BLaER1 (cell line): ENCODE results near the gene ST6GALNAC5.
A peak's percentile ranks its signal among the peaks of the same experiment; 100 is the strongest.

Experiments used
- H3K27ac ChIP-seq: shearing (Covaris generic); formaldehyde crosslinking; 2 replicates; pipeline ENCODE4 v1.8.1; 2022
- H3K27me3 ChIP-seq: shearing (Covaris generic); formaldehyde crosslinking; 2 replicates; pipeline ENCODE4 v1.8.1; 2022
- H3K36me3 ChIP-seq: shearing (Covaris generic); formaldehyde crosslinking; 2 replicates; pipeline ENCODE4 v1.8.1; 2022
- H3K4me1 ChIP-seq: shearing (Covaris generic); formaldehyde crosslinking; 2 replicates; pipeline ENCODE4 v1.8.1; 2022
- H3K4me2 ChIP-seq: shearing (Covaris generic); formaldehyde crosslinking; 2 replicates; pipeline ENCODE4 v1.8.1; 2022
- H3K4me3 ChIP-seq: shearing (Covaris generic); formaldehyde crosslinking; 2 replicates; pipeline ENCODE4 v1.8.1; 2022
- H3K9ac ChIP-seq: shearing (Covaris generic); formaldehyde crosslinking; 2 replicates; pipeline ENCODE4 v1.8.1; 2022
- H3K9me3 ChIP-seq: shearing (Covaris generic); formaldehyde crosslinking; 2 replicates; pipeline ENCODE4 v1.8.1; 2022
- H4K20me1 ChIP-seq: shearing (Covaris generic); formaldehyde crosslinking; 2 replicates; pipeline ENCODE4 v1.8.1; 2022
- Cebpa-rat ChIP-seq: shearing (Covaris generic); IDR thresholded peaks from 2 replicates; pipeline ENCODE4 v1.8.1; 2022

The ST6GALNAC5 gene

DNA sequence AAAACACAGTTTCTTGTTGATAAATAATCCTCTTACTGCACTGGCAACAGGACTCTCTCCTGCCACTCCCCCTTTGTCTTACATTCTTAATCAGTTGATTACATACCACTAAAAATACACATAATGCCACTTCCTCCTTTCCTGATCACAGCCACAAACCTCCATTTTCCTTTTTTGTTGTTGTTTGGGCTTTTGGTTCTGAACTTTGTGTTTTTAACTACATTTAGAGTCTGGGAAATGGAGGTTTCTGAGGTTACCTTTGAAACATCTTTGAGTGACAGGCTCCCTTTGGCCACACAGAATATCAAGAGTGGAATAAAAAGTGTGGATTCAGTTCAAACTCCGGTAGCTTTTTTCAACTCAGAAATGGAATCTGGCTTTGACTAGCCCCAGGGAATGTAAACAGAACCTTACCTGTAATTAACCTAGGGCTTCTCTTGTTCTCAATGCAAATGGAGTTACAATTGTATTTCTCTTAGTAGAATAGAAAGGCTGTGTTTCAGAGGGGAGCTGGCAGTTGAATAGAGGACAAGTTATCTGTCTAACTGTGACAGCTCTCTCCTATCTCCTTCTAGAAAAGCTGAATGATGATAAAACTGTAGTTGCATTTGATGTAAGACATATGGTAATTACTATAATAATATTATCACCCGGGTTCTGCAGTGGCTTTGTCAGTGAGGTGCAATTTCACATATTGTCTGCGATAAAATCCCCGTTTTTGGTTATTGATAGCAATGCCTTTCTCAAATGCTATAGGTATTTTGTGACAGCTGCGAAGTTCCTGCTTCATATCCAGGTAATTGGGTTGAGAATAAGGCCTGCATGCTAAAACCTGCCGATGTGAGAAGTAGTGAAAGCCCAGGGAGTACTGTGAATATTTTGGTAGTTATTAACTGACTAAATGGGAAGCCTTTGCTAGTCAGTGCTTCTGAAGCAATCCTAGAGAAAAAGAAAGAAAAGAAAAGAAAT, 66.9 kb downstream of the ST6GALNAC5 start:
- Histone ChIP-seq H3K27ac (no peak overlapping the region), H4K20me1 (no peaks in the 10 kb centered on the region), H3K27me3 (no peaks in the 10 kb centered on the region), H3K4me2 (peak overlapping the region; percentile 50), H3K9ac (no peak overlapping the region), H3K9me3 (no peaks in the 10 kb centered on the region), H3K36me3 (no peaks in the 10 kb centered on the region), H3K4me1 (peaks cover 27% of the 10 kb centered on the region), H3K4me3 (no peak overlapping the region)
- no peak for TF ChIP-seq Cebpa-rat

DNA sequence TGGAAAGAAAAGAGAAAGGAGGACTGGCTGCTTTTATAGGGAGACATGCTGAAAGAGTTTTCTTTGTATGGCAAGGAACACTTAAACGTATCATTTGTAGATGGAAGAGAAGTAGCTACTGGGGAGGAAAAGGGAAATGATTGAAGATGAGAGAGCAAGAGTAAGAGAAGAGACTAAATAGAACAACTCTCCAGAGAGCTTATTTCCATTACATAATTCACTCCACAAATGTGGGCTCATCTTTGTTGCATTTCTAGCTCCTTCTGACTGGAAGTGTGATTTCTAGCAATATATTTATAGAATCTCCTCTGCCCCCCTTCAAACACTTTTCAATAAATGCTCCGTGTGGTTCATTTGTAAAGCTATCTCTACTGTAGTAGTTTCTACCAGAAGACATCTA, 71.0 kb downstream of the ST6GALNAC5 start:
- H4K20me1 ChIP-seq, result no peaks in the 10 kb centered on the region
- no peak for TF ChIP-seq Cebpa-rat

DNA sequence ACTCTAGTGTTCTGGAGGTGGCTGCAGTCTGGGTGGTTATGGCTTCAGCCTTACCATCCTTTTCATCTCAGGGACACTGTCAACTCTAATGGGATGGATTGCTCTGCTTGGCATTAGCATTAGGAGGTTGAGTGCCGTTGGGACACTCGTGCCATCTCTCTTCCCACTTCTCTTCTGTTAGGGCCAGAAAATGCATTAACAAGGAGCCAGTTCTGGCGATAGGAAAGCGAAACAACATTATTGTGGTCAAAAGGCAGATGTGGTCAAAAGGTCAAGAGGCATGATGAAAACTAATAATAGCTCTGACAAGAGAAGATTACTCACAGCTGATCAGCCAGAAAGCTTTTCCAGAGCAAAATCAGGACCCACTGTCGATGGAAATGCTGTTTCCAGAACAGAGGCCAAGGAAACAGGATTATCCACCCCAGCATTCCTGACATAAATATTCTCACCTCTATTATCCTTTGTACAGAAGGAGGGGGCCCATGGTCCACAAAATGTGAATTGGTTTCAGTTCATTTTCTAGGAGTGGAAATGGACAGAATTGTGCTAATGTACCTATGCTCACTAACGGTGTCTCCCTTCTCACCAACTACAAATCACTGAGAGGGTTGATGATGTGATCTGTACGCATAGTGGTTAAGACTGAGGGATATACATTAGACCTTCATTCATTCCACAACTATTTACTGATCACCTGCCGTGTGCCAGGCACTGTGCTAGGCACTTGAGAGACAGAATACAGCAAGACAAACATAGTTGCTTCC, 72.0 kb downstream of the ST6GALNAC5 start:
- Histone ChIP-seq H4K20me1 (no peaks in the 10 kb centered on the region), H3K36me3 (no peaks in the 10 kb centered on the region), H3K27ac (no peak overlapping the region), H3K9ac (no peak overlapping the region), H3K4me1 (peaks cover 18% of the 10 kb centered on the region), H3K9me3 (no peaks in the 10 kb centered on the region), H3K4me2 (peak overlapping the region; percentile 22), H3K27me3 (no peaks in the 10 kb centered on the region), H3K4me3 (no peak overlapping the region)
- TF ChIP-seq Cebpa-rat, result no peak

More for the DNA sequence above, 71.0 kb downstream of the ST6GALNAC5 start:
- H3K4me1 ChIP-seq, result peaks cover 27% of the 10 kb centered on the region
- H3K4me2 ChIP-seq, result peak overlapping the region; percentile 22
- no peaks in the 10 kb centered on the region for H3K27me3 ChIP-seq
- H3K9ac ChIP-seq, result no peak overlapping the region
- no peaks in the 10 kb centered on the region for H3K36me3 ChIP-seq
- no peak overlapping the region for H3K27ac ChIP-seq
- no peak overlapping the region for H3K4me3 ChIP-seq
- H3K9me3 ChIP-seq, result no peaks in the 10 kb centered on the region

DNA sequence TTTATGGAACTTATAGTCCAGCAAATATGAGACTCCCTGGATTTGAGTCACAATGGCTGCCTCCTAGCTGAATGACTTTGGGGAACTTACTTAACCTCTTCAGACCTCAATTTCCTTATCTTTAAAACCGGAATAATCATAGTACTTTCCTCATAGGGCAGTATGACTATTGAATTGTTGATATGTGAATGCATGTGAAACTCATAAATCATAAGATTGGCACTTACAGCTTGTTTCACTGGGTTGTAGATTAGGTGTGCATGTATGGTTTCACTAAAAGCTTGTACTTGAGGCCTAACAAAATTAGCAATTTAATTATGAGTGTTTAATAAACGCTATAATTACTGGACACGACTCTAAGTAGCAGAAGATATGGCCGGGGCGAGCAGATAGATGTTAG, 72.5 kb downstream of the ST6GALNAC5 start:
- H3K9me3 ChIP-seq, result no peaks in the 10 kb centered on the region
- no peak overlapping the region for H3K4me2 ChIP-seq

DNA sequence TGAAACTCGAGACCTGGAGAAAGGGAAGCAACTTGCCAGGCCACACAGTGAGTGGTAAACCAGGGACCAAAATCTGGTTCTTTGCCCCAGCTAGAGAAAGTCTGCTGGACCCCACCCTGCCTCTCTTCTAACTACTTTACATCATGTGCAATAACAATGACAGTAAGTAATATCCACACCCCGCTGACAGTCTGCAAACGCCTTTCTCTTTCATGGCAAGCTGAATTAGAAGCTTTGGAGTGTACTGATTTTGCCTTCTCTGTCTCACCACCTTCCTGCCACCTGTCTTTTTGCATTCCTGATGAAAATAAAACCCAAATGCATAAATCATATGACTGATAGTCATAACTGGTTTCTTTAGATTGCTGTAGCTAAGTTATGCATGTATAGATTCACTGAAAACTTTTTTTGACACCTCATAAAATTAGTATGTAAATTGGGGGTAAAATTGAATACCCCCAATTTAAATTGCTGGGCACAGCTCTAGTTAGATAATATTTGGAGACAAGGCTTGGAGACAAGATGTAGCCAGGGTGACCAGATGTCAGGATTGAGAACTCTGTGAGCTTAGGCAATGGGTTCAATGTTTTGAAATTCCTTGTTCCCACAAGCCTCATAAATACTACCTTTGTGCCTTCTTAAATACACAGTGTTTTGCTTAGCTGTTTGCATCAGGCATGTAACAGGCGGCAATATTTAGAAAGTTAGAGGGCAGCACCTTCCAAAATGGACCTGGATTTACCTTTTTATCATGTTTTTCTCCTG, 73.5 kb downstream of the ST6GALNAC5 start:
- no peaks in the 10 kb centered on the region for H3K27me3 ChIP-seq
- H3K36me3 ChIP-seq, result no peaks in the 10 kb centered on the region
- H3K4me2 ChIP-seq, result no peak overlapping the region
- H3K9ac ChIP-seq, result no peak overlapping the region
- H3K4me3 ChIP-seq, result no peak overlapping the region
- TF ChIP-seq Cebpa-rat, result no peak
- H3K27ac ChIP-seq, result no peak overlapping the region
- peaks cover 18% of the 10 kb centered on the region for H3K4me1 ChIP-seq
- no peaks in the 10 kb centered on the region for H4K20me1 ChIP-seq
- H3K9me3 ChIP-seq, result no peaks in the 10 kb centered on the region

More for the DNA sequence above, 72.5 kb downstream of the ST6GALNAC5 start:
- no peak for TF ChIP-seq Cebpa-rat
- Histone ChIP-seq H3K27ac (no peak overlapping the region), H3K4me1 (peaks cover 18% of the 10 kb centered on the region), H3K36me3 (no peaks in the 10 kb centered on the region), H3K4me3 (no peak overlapping the region), H3K27me3 (no peaks in the 10 kb centered on the region), H3K9ac (no peak overlapping the region), H4K20me1 (no peaks in the 10 kb centered on the region)

DNA sequence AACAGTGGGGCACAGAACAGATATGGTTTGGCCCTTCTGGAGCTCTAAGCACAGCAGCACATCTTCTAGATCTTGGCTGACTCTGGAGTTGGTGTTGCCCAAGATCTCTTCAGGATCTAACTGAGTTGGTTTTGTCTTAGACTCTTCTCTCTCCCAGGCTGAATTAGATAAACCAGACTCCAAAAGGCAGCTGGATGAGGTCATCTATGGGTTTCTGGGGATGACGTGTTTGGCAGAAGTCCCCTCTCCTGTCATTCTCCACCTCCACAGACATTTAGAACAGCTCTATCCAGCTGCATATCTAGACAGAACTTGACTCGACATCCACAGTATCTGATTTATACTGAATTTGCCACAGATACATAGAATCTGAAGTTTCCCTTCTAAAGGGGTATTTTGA, 75.3 kb downstream of the ST6GALNAC5 start:
- Histone ChIP-seq H3K4me3 (no peak overlapping the region), H3K27me3 (no peaks in the 10 kb centered on the region), H3K9ac (no peak overlapping the region), H3K27ac (no peak overlapping the region), H3K4me2 (no peak overlapping the region), H4K20me1 (no peaks in the 10 kb centered on the region), H3K4me1 (peaks cover 18% of the 10 kb centered on the region), H3K36me3 (no peaks in the 10 kb centered on the region), H3K9me3 (no peaks in the 10 kb centered on the region)
- no peak for TF ChIP-seq Cebpa-rat

DNA sequence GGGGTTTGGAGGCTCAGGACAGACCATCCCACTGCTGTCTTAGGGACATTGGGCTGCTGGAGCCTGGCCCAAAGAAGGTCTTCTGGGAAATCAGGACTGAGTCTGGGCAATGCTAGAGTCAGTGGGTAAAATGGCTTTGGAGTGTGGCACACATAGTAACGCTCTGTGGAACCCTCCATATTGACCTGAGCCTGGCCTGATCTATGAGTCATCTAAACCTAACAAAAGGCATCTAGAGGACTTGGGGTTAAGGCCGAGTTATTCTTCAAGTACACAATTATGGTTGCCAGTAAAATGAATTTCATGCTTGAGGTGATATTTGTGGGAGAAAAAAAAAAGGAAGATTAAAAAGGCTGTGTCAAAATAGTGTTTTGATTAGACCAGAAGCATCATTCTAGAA, 77.7 kb downstream of the ST6GALNAC5 start:
- Histone ChIP-seq H3K27ac (no peak overlapping the region), H4K20me1 (no peaks in the 10 kb centered on the region), H3K9ac (no peak overlapping the region), H3K9me3 (no peaks in the 10 kb centered on the region), H3K36me3 (no peaks in the 10 kb centered on the region), H3K4me2 (no peak overlapping the region), H3K4me1 (no peaks in the 10 kb centered on the region), H3K27me3 (no peaks in the 10 kb centered on the region), H3K4me3 (no peak overlapping the region)
- TF ChIP-seq Cebpa-rat, result no peak

DNA sequence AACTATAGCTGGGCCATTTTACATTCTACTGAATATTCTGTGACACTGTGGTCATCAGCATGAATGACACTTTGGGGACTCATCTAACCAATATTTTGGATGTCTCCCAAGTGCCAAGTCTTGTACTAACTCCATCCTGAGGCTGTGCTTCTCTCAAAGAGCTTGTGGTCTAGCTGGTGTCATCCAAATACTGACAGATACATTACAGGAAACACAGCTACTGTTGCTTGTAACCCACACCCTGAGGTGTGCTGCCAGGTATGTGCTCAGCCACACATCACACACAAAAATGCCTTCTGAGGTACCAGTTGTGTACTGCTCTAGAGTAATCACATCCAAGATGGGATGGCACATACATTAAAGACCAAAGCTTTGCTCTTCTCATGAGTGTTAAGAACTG, 81.6 kb downstream of the ST6GALNAC5 start:
- Histone ChIP-seq H3K27ac (no peak overlapping the region), H4K20me1 (no peaks in the 10 kb centered on the region), H3K36me3 (no peaks in the 10 kb centered on the region), H3K4me3 (no peak overlapping the region), H3K27me3 (no peaks in the 10 kb centered on the region), H3K9me3 (no peaks in the 10 kb centered on the region), H3K4me1 (no peaks in the 10 kb centered on the region), H3K4me2 (no peak overlapping the region), H3K9ac (no peak overlapping the region)
- no peak for TF ChIP-seq Cebpa-rat

DNA sequence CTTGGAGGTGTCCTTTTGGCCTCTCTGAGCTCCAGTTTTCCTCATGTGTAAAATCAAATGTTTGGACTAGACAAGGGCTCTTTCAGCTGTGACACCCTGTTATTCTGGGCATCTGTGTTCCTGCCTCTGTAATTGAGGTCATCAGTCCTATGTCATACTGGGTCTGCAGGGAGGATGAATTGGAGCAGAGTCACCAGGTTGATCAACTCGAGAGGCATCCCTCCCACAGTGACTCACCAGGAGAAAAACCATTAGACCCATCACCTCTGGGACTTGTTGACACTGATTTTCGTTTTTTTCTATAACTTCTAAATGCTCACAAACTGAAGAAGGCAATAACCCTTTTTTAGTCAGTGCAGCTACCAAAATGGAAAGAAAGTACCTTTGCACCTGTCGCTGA, 82.2 kb downstream of the ST6GALNAC5 start:
- Histone ChIP-seq H4K20me1 (no peaks in the 10 kb centered on the region), H3K4me2 (no peak overlapping the region), H3K9ac (no peak overlapping the region), H3K4me1 (no peaks in the 10 kb centered on the region), H3K36me3 (no peaks in the 10 kb centered on the region), H3K27ac (no peak overlapping the region), H3K4me3 (no peak overlapping the region), H3K9me3 (no peaks in the 10 kb centered on the region), H3K27me3 (no peaks in the 10 kb centered on the region)
- TF ChIP-seq Cebpa-rat, result no peak

DNA sequence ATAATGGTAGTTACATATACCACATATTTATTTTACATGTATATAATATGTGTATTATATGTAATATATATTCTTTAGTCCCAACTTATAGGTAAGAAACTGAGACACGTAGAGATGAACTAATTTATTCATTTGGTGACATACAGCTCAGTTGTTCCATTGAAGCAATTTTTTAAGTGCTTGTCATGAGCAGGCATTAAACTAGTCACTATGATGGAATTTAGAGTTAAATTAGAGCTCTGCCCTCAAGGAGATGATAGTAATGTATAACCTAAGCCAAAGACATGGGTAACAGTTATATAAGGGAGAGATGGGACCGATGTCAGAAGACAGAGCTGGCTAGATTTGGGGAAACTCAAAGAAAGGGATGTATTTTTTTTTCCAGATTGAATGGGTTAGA, 83.0 kb downstream of the ST6GALNAC5 start:
- no peak overlapping the region for H3K4me2 ChIP-seq
- no peaks in the 10 kb centered on the region for H3K9me3 ChIP-seq
- H3K4me3 ChIP-seq, result no peak overlapping the region
- H3K4me1 ChIP-seq, result no peaks in the 10 kb centered on the region
- no peaks in the 10 kb centered on the region for H4K20me1 ChIP-seq
- no peak overlapping the region for H3K9ac ChIP-seq
- no peaks in the 10 kb centered on the region for H3K27me3 ChIP-seq
- TF ChIP-seq Cebpa-rat, result no peak
- H3K36me3 ChIP-seq, result no peaks in the 10 kb centered on the region
- no peak overlapping the region for H3K27ac ChIP-seq
